Middle frontal gyrus (tissue), 1 donor: ENCODE measurements around the gene SFT2D3.
"Not testable (repeated sequence)": the region's sequence is repeated elsewhere in the genome, so short reads cannot be mapped to it uniquely, and the experiment has no call there.

Source experiments
- DNase-seq: peaks from one replicate; pipeline ENCODE4 v3.0.0-alpha.2; 2015; ENCODE audit warnings: low spot score; ENCODE audit errors: extremely low spot score

Gene SFT2D3

DNA sequence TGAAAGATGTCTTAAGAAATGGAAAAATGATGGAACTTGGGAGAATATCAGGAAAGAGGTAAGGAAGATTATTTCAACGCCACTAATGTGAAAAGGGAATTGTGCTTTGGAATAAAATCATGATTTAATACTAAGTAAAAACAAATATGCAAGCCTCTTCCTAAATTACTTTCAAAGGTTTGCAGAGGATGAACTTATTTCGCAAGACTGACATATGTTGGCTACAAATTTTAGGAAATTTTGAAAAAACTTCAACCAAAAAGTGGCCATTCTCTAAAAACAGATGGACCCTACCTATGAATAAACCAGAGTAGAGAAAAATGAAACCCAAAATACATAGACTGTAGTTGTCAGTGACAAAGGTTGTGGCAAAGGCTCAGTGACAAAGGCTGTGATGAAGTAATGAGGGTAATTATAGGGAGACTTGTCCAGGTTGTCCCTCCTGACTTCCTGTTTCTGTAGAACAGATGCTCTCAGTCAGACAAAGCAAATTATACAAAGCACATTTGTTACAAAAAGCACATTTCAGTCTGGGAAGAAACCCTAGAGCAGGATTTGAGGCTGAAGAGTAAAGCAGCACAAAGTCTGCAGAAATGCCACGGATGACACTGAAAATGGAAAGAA lies 39.5 kb downstream of the SFT2D3 start:
- no peak for DNase-seq

DNA sequence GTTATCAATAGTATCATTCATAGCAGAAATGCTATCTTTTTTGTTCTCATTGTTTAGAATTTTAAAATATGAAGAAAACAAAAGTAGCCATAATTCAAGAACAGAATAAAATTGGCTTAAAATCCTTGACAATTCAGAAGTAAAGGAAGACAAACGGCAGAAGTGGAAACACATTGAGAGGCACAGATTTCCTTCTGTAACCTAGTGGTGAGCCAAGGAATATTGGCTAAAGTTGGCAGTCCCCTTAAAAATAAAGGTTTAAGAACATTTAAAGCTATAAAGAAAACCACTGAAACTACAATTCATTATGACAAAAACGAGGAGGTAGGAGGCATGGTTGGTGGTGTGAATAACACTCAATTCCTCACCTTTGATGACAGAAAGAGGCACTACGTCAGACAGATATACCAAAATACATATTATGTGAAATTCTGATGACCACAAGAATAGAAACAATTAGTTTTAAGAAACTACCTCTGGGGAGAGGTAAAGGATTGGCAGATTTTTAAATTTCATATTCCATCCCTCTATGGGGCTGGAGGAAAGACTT lies 42.3 kb downstream of the SFT2D3 start:
- no peak for DNase-seq

DNA sequence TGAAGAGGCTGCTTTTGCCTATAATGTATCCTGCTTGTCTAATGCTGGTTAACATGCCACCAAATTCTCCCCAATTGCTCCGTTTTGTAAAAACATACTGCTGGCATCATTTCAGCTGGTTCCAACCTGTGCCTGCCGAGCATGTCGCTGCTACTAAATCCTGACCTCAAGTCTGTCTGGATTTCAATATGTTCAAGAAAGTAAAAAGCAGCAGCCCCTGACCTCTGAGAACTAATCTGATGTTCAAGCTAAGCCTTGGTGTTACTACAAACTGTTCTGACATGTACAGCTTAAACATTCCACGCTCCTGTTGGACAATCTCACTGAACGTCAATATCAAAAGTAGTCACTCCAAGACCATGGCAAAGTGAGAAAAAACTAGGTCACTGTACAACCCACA lies 46.3 kb downstream of the SFT2D3 start:
- no peak for DNase-seq

DNA sequence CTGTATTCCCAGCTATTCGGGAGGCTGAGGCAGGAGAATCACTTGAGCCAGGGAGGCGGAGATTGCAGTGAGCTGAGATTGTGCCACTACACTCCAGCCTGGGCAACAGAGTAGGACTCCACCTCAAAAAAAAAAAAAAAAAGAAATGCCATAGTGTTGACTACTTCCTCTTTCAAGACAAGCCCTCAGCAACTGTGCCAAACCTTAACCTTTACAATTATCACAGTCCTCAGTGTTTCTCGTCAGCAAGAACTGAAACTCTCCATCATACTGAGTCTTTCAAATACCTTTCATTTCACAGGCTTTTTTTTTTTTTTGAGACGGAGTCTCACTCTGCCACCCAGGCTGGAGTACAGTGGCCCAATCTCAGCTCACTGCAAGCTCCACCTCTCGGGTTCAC lies 48.2 kb downstream of the SFT2D3 start:
- DNase-seq: not testable (repeated sequence)

DNA sequence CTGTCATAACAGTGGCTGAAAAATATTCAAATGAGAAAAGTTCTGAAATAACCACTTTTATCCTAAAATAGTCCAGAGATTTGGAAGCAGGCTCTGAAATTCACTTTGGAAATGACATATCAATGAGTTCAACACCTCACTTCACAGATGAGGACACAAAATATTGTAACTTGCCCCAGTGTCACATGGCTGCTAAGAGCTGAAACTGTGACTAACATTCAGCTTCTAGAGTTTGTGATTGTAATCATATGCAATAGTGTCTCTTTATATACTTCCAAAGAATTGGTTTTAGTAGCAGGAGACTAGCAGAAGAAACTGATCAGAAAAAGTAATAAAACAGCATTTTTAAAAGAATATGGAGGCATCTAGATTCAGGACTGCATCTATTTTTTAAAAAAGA lies 52.1 kb downstream of the SFT2D3 start:
- no peak for DNase-seq

DNA sequence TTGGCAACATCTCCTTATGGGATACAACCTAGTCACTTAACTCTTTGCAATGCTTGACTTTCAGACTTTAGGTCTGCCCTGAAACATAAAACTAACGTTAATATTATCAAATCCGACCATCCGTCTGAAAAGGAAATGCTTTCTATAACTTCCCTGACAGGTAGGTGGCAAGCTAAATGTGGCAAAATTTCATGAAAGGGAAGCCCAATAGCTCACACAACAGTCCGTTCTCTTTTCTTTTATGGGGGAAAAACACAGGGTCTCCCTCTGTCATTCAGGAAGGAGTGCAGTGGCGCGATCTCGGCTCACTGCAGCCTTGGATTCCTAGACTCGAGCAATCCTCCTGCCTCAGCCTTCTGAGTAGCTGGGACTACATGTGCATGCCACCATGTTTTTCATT lies 52.9 kb downstream of the SFT2D3 start:
- DNase-seq: no peak
